OCI-LY1 (cell line): ENCODE measurements around the gene TRRAP.

Experiments used
- H2AFZ ChIP-seq: fragments of 200-600 bp; sonication (generic), shearing (Covaris generic); 2 replicates; pipeline ENCODE4 v1.6.0; 2014; ENCODE audit warnings: antibody characterized with exemption, mild to moderate bottlenecking, low read length
- H3F3A ChIP-seq: fragments of 200-600 bp; sonication (generic), shearing (Covaris generic); 2 replicates; pipeline ENCODE4 v1.6.0; 2014; ENCODE audit warnings: mild to moderate bottlenecking, antibody characterized with exemption, low read length, moderate library complexity; ENCODE audit not compliant: insufficient read depth
- H3K27ac ChIP-seq: fragments of 200-600 bp; sonication (generic); 2 replicates; pipeline ENCODE4 v1.5.1; 2014; ENCODE audit warnings: low read length, mixed run types, mild to moderate bottlenecking, low read depth; ENCODE audit not compliant: poor library complexity, severe bottlenecking
- H3K27me3 ChIP-seq: fragments of 200-600 bp; sonication (generic); 2 replicates; pipeline ENCODE4 v1.6.0; 2014; ENCODE audit warnings: antibody characterized with exemption, mild to moderate bottlenecking, low read length, moderate library complexity; ENCODE audit not compliant: insufficient read depth
- H3K36me3 ChIP-seq: fragments of 200-600 bp; sonication (generic); 2 replicates; pipeline ENCODE4 v1.6.1; 2014; ENCODE audit warnings: mild to moderate bottlenecking, antibody characterized with exemption, low read length, moderate library complexity, mixed read lengths; ENCODE audit not compliant: insufficient read depth
- H3K4me1 ChIP-seq: fragments of 200-600 bp; sonication (generic); 2 replicates; pipeline ENCODE4 v1.5.1; 2014; ENCODE audit warnings: mild to moderate bottlenecking, low read length, moderate library complexity; ENCODE audit not compliant: insufficient read depth, severe bottlenecking
- H3K4me2 ChIP-seq: fragments of 200-600 bp; sonication (generic), shearing (Covaris generic); 2 replicates; pipeline ENCODE4 v1.6.1; 2014; ENCODE audit warnings: low read length
- H3K4me3 ChIP-seq: fragments of 200-600 bp; sonication (generic); 2 replicates; pipeline ENCODE4 v1.5.1; 2014; ENCODE audit warnings: low read length, low read depth, mild to moderate bottlenecking, mixed read lengths; ENCODE audit not compliant: poor library complexity, severe bottlenecking
- H3K79me2 ChIP-seq: fragments of 200-600 bp; shearing (Covaris generic); 2 replicates; pipeline ENCODE4 v1.6.1; 2016; ENCODE audit warnings: mixed run types, low read length, mixed read lengths; ENCODE audit not compliant: insufficient read depth
- H3K9ac ChIP-seq: fragments of 200-600 bp; sonication (generic), shearing (Covaris generic); 2 replicates; pipeline ENCODE4 v1.6.1; 2014; ENCODE audit warnings: mild to moderate bottlenecking, low read length, mixed read lengths
- H3K9me2 ChIP-seq: fragments of 200-600 bp; sonication (generic), shearing (Covaris generic); 2 replicates; pipeline ENCODE4 v1.6.1; 2014; ENCODE audit warnings: low read depth, mild to moderate bottlenecking, low read length, mixed read lengths
- H3K9me3 ChIP-seq: fragments of 200-600 bp; shearing (Covaris generic); 2 replicates; pipeline ENCODE4 v1.6.1; 2014; ENCODE audit warnings: low read length, mixed read lengths
- H4K20me1 ChIP-seq: fragments of 200-600 bp; sonication (generic), shearing (Covaris generic); 2 replicates; pipeline ENCODE4 v1.6.0; 2016; ENCODE audit warnings: mild to moderate bottlenecking, low read length; ENCODE audit not compliant: insufficient read depth
- EZH2 ChIP-seq: fragments of 200-600 bp; sonication (generic), shearing (Covaris generic); IDR thresholded peaks from 2 replicates; pipeline ENCODE4 v1.8.0; 2017; ENCODE audit warnings: borderline replicate concordance, mixed run types, mild to moderate bottlenecking, antibody characterized with exemption, low read length, moderate library complexity, mixed read lengths
- TF ChIP-seq, protein P1 (sequence below): fragments of 200-600 bp; sonication (generic), shearing (Covaris generic); IDR thresholded peaks from 2 replicates; pipeline ENCODE4 v1.5.1; 2017; ENCODE audit warnings: mild to moderate bottlenecking, antibody characterized with exemption, low read length, moderate library complexity, mixed read lengths

TRRAP gene

DNA sequence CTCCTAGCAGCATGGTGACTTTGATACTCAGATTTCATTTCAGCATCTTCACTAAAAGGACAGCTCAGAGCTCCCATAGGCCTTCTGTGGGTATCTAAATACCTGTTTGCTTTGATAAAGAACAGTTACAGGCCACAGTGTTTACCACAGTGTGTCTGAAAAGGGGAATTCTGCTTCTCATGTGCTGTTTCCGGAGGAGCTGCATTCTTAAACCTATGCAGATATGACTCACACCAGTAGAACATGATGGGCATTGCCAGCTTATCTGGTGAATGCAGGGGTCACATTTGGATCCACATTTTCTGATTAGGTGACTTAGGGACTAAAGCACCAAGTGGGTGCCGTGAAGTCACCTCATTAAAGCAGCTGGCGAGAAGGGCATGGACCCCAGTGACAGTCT is 52.6 kb downstream of the TRRAP start:
- H3K9me2 ChIP-seq = no peaks in the 10 kb centered on the region
- no peaks in the 10 kb centered on the region for H4K20me1 ChIP-seq
- no peak overlapping the region for H3K9ac ChIP-seq
- H3K27ac ChIP-seq = no peak overlapping the region
- no peaks in the 10 kb centered on the region for H3K79me2 ChIP-seq
- H3K36me3 ChIP-seq = peaks cover 93% of the 10 kb centered on the region
- no peaks in the 10 kb centered on the region for H3K27me3 ChIP-seq
- H3K9me3 ChIP-seq = no peaks in the 10 kb centered on the region
- H3K4me1 ChIP-seq = no peaks in the 10 kb centered on the region
- no peak overlapping the region for H3K4me3 ChIP-seq
- TF ChIP-seq, protein P1, sequence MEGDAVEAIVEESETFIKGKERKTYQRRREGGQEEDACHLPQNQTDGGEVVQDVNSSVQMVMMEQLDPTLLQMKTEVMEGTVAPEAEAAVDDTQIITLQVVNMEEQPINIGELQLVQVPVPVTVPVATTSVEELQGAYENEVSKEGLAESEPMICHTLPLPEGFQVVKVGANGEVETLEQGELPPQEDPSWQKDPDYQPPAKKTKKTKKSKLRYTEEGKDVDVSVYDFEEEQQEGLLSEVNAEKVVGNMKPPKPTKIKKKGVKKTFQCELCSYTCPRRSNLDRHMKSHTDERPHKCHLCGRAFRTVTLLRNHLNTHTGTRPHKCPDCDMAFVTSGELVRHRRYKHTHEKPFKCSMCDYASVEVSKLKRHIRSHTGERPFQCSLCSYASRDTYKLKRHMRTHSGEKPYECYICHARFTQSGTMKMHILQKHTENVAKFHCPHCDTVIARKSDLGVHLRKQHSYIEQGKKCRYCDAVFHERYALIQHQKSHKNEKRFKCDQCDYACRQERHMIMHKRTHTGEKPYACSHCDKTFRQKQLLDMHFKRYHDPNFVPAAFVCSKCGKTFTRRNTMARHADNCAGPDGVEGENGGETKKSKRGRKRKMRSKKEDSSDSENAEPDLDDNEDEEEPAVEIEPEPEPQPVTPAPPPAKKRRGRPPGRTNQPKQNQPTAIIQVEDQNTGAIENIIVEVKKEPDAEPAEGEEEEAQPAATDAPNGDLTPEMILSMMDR = no peak
- no peak for TF ChIP-seq EZH2
- no peak overlapping the region for H3K4me2 ChIP-seq
- no peaks in the 10 kb centered on the region for H3F3A ChIP-seq
- H2AFZ ChIP-seq = no peak overlapping the region

DNA sequence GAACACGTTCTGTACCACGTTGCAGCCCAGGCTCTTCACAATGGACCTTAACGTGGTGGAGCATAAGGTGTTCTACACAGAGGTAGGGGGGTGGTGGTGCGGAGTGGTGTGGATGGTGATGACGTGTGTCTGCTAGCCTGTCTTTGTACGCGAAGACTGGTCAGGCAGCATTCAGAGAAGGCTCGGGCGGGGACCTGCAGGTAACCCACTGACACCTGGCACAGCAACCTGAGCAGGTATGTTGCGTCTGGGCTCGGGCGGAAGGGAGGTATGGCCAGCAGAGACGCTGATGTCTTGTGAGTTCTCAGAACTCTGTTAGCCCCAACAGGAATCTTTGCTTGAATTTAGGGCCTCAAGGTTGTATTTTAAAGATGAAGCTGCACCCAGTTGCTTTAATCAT is 55.0 kb downstream of the TRRAP start:
- Histone ChIP-seq H3K36me3 (peaks cover 93% of the 10 kb centered on the region), H3F3A (no peaks in the 10 kb centered on the region), H3K79me2 (no peaks in the 10 kb centered on the region), H3K27me3 (no peaks in the 10 kb centered on the region), H2AFZ (no peak overlapping the region), H4K20me1 (no peaks in the 10 kb centered on the region), H3K27ac (no peak overlapping the region), H3K4me3 (no peak overlapping the region), H3K9ac (no peak overlapping the region), H3K9me2 (no peaks in the 10 kb centered on the region), H3K4me2 (no peak overlapping the region), H3K4me1 (no peaks in the 10 kb centered on the region), H3K9me3 (no peaks in the 10 kb centered on the region)
- TF ChIP-seq EZH2 = no peak
- TF ChIP-seq, protein P1 = no peak

DNA sequence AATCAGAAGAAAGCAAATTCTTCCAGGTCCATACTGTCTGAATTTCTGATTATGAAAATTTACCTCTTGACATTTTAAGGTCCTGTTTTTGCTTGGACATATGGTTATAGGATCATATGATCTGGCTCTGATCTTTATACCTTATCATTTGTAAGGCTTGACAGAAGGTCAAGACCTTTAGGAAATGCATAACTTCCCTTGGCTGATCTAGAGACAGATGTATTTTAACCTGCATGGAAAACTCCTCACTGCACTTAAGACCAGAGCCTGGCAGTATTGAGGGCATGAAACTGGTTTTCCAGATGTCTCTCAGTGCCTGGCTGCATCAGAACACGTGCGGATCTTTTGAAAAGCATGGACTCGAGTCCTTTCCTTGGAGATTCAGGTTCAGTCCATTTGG is 55.9 kb downstream of the TRRAP start:
- Histone ChIP-seq H3K27me3 (no peaks in the 10 kb centered on the region), H3K4me3 (no peak overlapping the region), H3K4me2 (no peak overlapping the region), H2AFZ (no peak overlapping the region), H4K20me1 (0 out of 2 replicates have a peak, but pooled peaks cover 2% of the 10 kb centered on the region), H3K79me2 (no peaks in the 10 kb centered on the region), H3K27ac (no peak overlapping the region), H3K36me3 (peaks cover 93% of the 10 kb centered on the region), H3K9ac (no peak overlapping the region), H3K9me2 (no peaks in the 10 kb centered on the region), H3F3A (no peaks in the 10 kb centered on the region), H3K4me1 (no peaks in the 10 kb centered on the region), H3K9me3 (no peaks in the 10 kb centered on the region)
- TF ChIP-seq, protein P1 = no peak
- no peak for TF ChIP-seq EZH2
